SK-N-SH (cell line): Measurements from ENCODE around the gene DIPK1C.

Source experiments
- CHD2 ChIP-seq: fragments of 150-350 bp; IDR thresholded peaks from 2 replicates; pipeline ENCODE4 v1.6.1; 2018; ENCODE audit warnings: low read length; ENCODE audit not compliant: partially characterized antibody
- CTCF ChIP-seq: fragments of 200-600 bp; sonication (generic); IDR thresholded peaks from 2 replicates; pipeline ENCODE4 v1.6.1; 2017; ENCODE audit warnings: antibody characterized with exemption, mild to moderate bottlenecking, moderate library complexity
- FOSL2 ChIP-seq: IDR thresholded peaks from 2 replicates; pipeline ENCODE4 v1.4.0; 2012; ENCODE audit warnings: low read depth, mild to moderate bottlenecking, moderate library complexity, borderline replicate concordance
- MAX ChIP-seq: IDR thresholded peaks from 2 replicates; pipeline ENCODE4 v1.4.0; 2012; ENCODE audit warnings: low read depth

- TF ChIP-seq CTCF (no peak), FOSL2 (no peak), CHD2 (no peak), MAX (no peak)
These were observed 44.3 kb upstream of the DIPK1C start for GRCh38 chr18:74501386-74501785.
